Femur (tissue), 1 donor: ENCODE measurements around the gene PIP5K1B.

Experiments
- DNase-seq: peaks from one replicate; pipeline ENCODE4 v3.0.0-alpha.2; 2017

PIP5K1B gene

GRCh38 chr9:68708513-68708912, 3.5 kb downstream of the PIP5K1B start:
- no peak for DNase-seq

DNA sequence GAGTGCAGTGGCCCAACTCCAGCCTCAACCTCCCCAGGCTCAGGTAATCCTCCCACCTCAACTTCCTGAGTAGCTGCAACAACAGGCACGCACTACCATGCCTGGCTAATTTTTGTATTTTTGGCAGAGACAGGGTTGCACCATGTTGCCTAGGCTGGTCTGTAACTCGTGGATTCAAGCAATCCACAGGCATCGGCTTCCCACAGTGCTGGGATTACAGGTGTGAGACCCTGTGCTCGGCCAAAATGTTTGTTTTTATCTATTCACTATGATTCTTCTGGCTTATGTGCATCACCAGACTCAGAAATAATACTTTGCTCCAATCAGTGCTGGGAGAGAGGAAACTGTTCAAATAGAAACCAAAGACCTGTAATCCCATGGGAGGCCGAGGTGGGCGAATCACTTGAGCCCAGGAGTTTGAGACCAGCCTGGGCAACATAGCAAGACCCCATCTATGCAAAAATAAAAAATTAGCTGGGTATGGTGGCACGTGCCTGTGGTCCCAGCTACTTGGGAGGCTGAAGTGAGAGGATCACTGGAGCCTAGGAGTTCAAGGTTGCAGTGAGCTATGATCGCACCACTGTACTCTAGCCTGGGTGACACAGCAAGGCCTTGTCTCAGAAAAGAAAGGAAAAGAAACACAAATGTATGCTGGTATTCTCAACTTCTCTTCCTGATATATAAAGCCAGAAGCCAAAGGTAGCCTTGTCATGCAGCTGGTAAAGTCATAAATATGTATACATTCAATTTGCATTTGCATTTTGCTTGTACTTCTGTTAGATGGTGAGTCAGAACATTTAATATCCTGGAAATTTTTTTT, 4.5 kb downstream of the PIP5K1B start:
- no peak for DNase-seq

DNA sequence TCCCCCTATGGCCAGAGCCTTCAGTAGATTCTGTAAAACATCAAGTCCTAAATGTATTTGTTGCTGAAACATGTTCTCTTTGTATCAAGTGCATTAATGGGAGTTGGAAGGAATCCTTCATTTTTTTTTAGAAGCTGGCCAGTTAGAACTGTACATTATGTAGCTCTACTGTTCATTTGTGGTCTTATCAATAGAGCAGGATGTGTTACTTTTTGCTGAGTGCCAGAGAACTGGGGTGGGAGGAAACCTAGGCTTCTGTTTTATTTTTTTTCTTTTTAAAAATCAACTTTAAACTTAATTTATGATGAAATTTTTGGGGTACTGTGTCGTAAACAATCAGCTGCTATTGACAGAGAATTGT, 5.1 kb downstream of the PIP5K1B start:
- no peak for DNase-seq

DNA sequence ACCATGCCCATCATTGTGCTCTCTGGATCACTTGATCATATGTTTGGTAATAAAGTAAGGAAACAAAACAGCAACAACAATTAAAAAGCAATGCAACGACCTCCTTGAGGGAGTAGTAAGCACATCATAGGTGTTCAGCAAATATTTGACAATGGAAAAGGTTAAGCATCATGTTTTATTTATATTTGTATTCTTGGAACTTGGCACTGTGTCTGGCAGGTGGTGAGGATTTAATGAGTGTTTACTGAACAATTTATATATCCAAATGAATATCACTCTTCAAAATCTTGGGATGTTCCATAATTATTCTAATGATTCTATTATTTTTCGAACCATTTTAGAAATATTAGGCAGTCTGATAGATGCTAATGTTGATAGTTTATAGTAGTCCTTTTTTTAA, 6.2 kb downstream of the PIP5K1B start:
- DNase-seq: no peak

DNA sequence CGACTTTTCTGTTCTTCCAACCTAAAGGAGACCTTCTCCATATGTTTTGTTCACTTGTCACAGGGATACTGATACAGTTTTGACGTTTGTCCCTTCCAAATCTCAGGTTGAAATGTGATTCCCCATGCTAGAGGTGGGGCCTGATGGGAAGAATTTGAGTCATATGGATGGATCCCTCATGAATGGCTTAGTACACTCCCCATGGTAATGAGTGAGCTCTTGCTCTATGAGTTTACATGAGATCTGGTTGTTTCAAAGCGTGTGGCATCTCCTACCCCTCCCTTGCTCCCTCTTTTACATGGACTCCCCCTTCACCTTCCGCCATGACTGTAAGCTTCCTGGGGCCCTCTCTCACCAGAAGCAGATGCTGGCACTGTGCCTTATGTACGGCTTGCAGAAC, 6.9 kb downstream of the PIP5K1B start:
- no peak for DNase-seq

DNA sequence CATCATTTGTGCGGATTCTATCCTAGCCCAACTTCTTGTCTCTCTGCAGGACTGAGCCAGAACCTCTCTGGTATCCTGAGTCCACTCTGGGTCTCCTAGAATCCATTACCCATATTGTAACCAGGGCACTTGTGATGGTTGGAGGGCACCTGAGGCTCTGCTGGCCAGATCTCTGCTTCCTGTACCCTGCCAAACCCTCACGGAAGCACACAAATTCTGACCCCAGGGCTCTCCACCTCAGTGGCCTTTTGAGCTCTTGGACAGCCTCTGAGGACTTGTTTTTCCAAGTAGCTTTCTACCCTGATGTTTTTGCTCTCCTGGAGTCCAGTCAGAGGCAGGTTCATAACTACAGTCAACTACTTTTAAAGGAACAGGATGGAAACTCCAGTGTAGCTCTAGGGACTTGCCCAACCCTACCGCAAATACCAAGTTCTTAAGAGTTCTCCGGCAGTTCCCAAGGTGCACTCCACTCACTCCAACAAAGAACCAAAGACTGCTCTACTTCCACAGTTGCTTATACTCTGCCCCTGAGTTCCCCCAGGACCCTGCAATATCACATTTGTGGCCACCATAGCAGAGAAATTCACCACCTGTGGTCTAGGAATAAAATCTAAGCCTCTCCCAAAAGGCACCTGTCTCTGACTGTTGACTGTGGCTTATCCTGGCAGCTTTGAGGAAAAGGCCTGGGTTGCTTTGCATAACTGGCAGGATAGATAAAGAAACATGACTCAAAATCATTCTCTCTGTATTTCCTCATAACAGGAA, 9.6 kb downstream of the PIP5K1B start:
- DNase-seq: no peak

GRCh38 chr9:68715181-68715456, 10.1 kb downstream of the PIP5K1B start:
- no peak for DNase-seq

DNA sequence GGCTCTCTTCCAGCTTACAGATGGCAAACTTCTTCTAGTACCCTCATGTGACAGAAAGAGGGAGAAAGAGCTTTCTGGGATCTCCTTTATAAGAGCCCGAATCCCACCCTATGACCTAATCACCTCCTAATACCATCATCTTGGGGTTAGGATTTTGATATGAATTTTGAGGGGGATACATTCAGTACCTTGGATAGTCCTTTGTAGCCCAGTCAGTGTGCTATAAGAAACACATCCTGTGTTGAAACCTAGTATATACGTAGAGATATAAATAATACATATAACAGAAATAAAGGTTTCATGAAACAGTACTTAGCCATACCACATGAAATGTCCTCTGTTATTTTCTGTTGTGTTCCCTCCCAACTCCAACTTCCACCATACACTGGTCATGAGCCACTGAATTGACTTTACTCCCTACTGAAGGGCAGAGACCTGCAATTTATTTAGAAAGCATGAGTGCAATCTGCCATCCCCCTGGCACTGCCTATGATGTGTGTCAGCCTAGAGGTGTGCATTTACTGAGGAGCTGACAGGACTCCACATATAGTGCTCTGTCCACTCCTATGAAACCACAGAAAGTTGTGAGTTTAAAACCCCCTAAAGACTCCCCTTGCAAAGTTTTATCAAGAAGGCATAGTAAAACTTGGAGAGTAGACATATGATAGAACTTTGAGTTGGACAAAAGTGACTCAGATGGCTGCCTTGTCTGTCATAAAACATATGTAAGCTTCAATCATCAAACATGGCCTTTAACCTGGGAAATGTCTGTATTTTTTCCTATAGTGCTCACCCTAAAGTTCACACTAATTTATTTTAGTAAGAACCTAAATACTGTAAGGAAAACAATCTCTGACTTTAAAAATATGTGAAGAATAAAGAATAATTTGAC, 12.8 kb downstream of the PIP5K1B start:
- DNase-seq: no peak

DNA sequence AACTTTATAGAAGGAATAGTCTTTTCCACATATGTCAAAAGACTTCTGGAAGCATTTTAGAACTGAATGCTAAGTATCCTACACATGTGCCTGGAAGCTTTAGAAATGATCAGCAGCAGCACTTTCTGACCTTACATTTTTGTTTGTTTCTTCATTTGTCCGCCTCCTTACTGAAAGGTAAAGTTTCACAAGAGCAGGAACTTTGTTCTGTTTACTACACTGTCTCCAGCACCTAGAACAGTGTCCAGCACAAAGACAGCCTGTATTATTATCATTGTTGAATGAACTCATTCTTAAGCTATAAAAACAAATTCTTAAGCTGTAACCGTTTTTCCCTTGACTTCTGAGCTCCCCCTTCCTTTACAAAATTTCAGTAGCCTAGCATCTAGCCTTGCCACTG, 14.8 kb downstream of the PIP5K1B start:
- DNase-seq: no peak

DNA sequence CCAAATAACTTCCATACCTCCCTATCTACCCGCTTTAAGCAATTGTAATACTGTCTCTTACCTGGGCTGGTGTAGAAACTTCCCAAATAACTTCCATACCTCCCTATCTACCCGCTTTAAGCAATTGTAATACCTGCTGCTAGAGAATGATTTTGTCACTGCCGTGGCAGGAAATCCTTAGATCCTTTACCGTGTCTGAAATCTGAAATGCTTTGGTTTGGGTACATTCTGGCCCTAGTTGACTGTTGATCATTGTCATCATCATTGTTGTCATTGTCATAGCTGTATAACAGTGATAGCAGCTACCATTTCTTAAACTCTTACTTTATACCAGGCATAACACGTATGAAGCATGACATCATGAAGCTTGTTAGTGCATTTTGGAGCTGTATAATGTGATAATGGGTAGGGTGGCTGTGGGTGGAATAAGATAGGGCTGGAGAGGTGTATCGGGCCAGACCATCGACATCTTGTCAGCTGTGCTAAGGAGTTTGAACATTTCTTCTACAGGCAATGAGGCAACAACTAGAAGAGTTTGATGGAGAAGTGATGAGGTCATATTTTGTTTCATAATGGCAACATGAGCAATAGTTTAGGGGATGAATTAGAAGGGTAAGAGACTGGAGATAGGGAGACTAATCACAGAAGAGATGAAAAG, 15.7 kb downstream of the PIP5K1B start:
- no peak for DNase-seq

GRCh38 chr9:68721666-68722330, 16.8 kb downstream of the PIP5K1B start:
- no peak for DNase-seq

DNA sequence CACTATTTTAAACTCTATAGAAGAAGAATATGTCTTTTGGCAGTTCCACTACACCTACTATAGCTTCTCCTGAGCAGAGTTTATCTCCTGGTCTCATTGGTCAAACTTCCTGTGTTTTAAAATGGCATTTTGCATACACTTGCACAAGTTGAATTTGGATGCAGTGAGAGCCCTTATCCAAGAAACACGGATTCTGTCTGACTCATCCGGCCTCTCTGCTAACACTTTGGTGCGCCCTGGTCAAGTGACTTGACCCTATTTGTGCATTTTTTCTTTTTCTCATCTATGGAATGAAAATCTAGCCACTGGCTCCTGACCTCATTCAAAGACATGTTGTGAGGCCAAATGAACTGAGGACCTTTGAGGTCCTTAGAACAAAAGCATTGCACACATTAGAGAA, 20.0 kb downstream of the PIP5K1B start:
- no peak for DNase-seq

GRCh38 chr9:68726489-68726888, 21.4 kb downstream of the PIP5K1B start:
- DNase-seq: no peak

- no peak for DNase-seq
Measured at GRCh38 chr9:68727636-68728035, 22.6 kb downstream of the PIP5K1B start.

DNA sequence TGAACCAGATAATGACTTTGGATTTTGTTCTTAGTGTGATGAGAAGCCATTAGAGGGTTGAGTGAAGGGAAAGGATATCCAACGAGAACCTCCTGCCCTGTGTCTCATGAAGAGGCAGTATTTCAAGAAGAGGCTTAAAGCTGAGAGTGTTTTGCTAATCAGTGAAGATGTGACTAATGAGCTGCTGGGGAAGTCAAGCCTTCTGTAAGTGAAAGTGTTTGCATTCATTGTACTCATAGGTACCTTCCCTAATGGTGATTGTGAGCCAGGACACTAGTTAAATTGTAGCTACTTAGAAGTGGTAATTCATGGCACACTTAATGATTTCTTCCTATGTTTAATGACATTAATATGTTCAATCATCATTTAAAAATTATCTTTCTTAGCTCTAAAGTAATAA, 23.7 kb downstream of the PIP5K1B start:
- no peak for DNase-seq

GRCh38 chr9:68730570-68731235, 25.7 kb downstream of the PIP5K1B start:
- no peak for DNase-seq

DNA sequence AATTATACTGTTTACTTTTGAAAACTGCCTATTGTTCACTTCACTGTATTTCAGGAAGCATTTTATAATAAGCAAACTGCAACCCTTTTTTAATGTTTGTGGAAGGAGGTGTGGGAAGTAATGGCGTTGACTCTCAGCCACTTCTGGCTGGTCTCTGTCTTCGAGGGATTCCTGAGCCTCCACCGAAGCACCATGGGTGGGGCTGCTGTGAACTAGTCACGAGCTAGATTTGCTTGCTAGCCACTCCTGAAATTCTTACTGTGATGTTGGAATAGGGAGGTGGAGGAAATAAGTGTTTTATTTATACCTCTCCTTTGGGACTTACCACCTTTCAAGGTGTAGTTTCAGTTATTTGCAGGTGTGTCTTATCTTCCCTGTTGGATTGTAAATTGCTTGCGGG, 26.8 kb downstream of the PIP5K1B start:
- no peak for DNase-seq

GRCh38 chr9:68732405-68733020, 27.5 kb downstream of the PIP5K1B start:
- no peak for DNase-seq

- DNase-seq: no peak
Measured at GRCh38 chr9:68733021-68733405, 28.0 kb downstream of the PIP5K1B start.

GRCh38 chr9:68738358-68738757, 33.3 kb downstream of the PIP5K1B start:
- DNase-seq: no peak

DNA sequence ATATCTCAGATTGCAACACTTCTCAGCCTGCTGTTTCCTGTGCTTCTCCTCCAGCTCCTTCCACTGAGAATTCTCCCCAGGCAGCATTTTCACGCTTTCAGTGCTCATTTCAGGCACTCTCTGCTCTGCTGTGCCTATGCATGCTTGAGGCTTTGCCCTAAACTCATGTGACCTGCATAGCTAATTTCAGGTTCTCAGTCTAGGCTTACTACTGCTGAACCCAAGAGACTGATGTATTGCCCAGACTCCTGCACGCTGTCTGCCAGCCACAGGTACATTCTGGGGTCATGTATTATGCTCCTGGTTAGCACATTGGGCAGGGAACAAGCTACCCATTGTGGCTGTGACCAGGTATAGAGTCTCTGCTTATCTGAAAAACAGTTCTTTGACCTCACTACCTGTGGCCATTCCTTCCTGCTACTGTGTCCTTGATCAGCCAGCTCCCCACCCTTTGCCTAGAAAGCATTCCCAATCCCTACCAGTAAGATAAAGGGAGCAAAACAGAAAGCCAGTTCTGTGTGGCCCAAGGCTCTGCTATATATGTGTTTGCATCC, 34.7 kb downstream of the PIP5K1B start:
- no peak for DNase-seq
